ENCODE measurements around the gene HYOU1. TPM values are rescaled to one million over a fixed set of nuclear protein-coding genes. Genes with fewer than 3 reads are reported as not detected.
"Not testable (repeated sequence)": the region's sequence is repeated elsewhere in the genome, so short reads cannot be mapped to it uniquely, and the experiment has no call there.

The HYOU1 gene
- polyA plus RNA-seq, 1 experiment = 123 TPM

GRCh38 chr11:119018074-119018938, 38.7 kb downstream of the HYOU1 start, which contains the start of the genes RPS25 and TRAPPC4:
Gene RPS25, minus strand, starts transcription at chr11:119018343. Its CDS starts 59 bp downstream, at chr11:119018284.
Gene TRAPPC4, plus strand, starts transcription at chr11:119018766. Its CDS starts 30 bp downstream, at chr11:119018796.
- H3K27me3 ChIP-seq (ENCODE audit: control insufficient read depth, insufficient read depth, low read length) = no peaks in the 10 kb centered on the region
- ChIA-PET POLR2A (no interaction called here), CTCF (interaction anchor here (0.7 to 3.4 kb wide), 4 partner anchors 12 to 329 kb away, joined by 3 to 13 read pairs (median 3); partner anchors contain the start of gene SLC37A4)
- peaks cover 12% of the 10 kb centered on the region for H3K36me3 ChIP-seq (ENCODE audit: control insufficient read depth, insufficient read depth, low read length)
- no peak for TF ChIP-seq CTCF (IDR thresholded peaks at IDR 0.05; ENCODE audit: insufficient read depth, low read depth, low read length)
- H3K4me3 ChIP-seq (ENCODE audit: low read depth, low read length) = peak within 1 kb of the TSS; percentile 85
- peak; percentile 76 for DNase-seq (ENCODE audit: low read depth)

GRCh38 chr11:119017377-119017776, 39.6 kb downstream of the HYOU1 start:
- Histone ChIP-seq H3K36me3 (ENCODE audit: control insufficient read depth, insufficient read depth, low read length) (peaks cover 12% of the 10 kb centered on the region), H3K4me3 (ENCODE audit: low read depth, low read length) (peak overlapping the region; percentile 85)
- CTCF ChIA-PET; DNase-seq (ENCODE audit: low read depth); H3K27me3 ChIP-seq (ENCODE audit: control insufficient read depth, insufficient read depth, low read length); POLR2A ChIA-PET: not testable (repeated sequence)

- Histone ChIP-seq H3K36me3 (ENCODE audit: control insufficient read depth, insufficient read depth, low read length) (peaks cover 11% of the 10 kb centered on the region), H3K4me3 (ENCODE audit: low read depth, low read length) (no peak overlapping the region)
Measured at GRCh38 chr11:119016216-119017009, 40.6 kb downstream of the HYOU1 start.

GRCh38 chr11:119015054-119015611, 41.9 kb downstream of the HYOU1 start:
- POLR2A ChIA-PET = no interaction called here
- Histone ChIP-seq H3K27me3 (ENCODE audit: control insufficient read depth, insufficient read depth, low read length) (no peaks in the 10 kb centered on the region), H3K36me3 (ENCODE audit: control insufficient read depth, insufficient read depth, low read length) (peaks cover 16% of the 10 kb centered on the region), H3K4me3 (ENCODE audit: low read depth, low read length) (no peak overlapping the region)
- CTCF ChIA-PET = interaction anchor here (0.6 to 1.0 kb wide), 6 partner anchors 14 to 326 kb away, joined by 3 to 5 read pairs (median 4); partner anchors contain the start of genes BCL9L, CENATAC and UPK2
- no peak for DNase-seq (ENCODE audit: low read depth)
- peak; percentile 41 for TF ChIP-seq CTCF (IDR thresholded peaks at IDR 0.05; ENCODE audit: insufficient read depth, low read depth, low read length)

More at GRCh38 chr11:119016216-119017009, 40.6 kb downstream of the HYOU1 start:
- ChIA-PET CTCF (interaction anchor here (0.8 to 1.0 kb wide), 4 partner anchors 16 to 60 kb away, joined by 3 to 5 read pairs (median 4); partner anchors contain the start of genes CENATAC and UPK2), POLR2A (no interaction called here)
- no peak for TF ChIP-seq CTCF (IDR thresholded peaks at IDR 0.05; ENCODE audit: insufficient read depth, low read depth, low read length)
- H3K27me3 ChIP-seq (ENCODE audit: control insufficient read depth, insufficient read depth, low read length) = no peaks in the 10 kb centered on the region
- DNase-seq (ENCODE audit: low read depth) = no peak

- Histone ChIP-seq H3K36me3 (ENCODE audit: control insufficient read depth, insufficient read depth, low read length) (peaks cover 16% of the 10 kb centered on the region), H3K27me3 (ENCODE audit: control insufficient read depth, insufficient read depth, low read length) (no peaks in the 10 kb centered on the region), H3K4me3 (ENCODE audit: low read depth, low read length) (no peak overlapping the region)
- ChIA-PET CTCF (interaction anchor here (0.6 to 1.0 kb wide), 2 partner anchors 89 to 325 kb away, joined by 3 to 5 read pairs; partner anchors contain the start of gene BCL9L), POLR2A (no interaction called here)
- no peak for TF ChIP-seq CTCF (IDR thresholded peaks at IDR 0.05; ENCODE audit: insufficient read depth, low read depth, low read length)
- no peak for DNase-seq (ENCODE audit: low read depth)
Measured at GRCh38 chr11:119014209-119014924, 42.6 kb downstream of the HYOU1 start.
